T-cell (primary cell): Measurements from ENCODE around the gene RPL15. TPM values are rescaled to one million over a fixed set of nuclear protein-coding genes. Genes with fewer than 3 reads are reported as not detected.

Experiments
- ATAC-seq, 4 experiments: fragments of 200-7000 bp in 3 of 4; fragments of 150-1000 bp in 1 of 4; cut with Tn5 transposase; replicated peaks in 1 of 4; 1 replicate in 3 of 4; 2 replicates in 1 of 4; pipeline ENCODE4 v1.10.0; 2021; ENCODE audit warnings: moderate library complexity in 3 of 4, mild to moderate bottlenecking in 2 of 4, moderate number of reproducible peaks in 1 of 4
- CTCF ChIA-PET, 2 donors: fragments of 300-600 bp; sonication (Branson Sonifier 250); formaldehyde crosslinking; loops; one replicate each; lab custom pipeline; 2022; ENCODE audit warnings: antibody characterized with exemption in 2 of 2; lab: Charles Lee
- POLR2A ChIA-PET, 2 donors: fragments of 300-600 bp; sonication (Branson Sonifier 250); formaldehyde crosslinking; loops; one replicate each; lab custom pipeline; 2022; ENCODE audit warnings: antibody characterized with exemption in 2 of 2; lab: Charles Lee
- DNase-seq, 35 experiments: peaks; one replicate each; pipeline versions ENCODE4 v3.0.0 to v3.0.0-alpha.2; 2013 to 2023
- H3K27ac ChIP-seq: one replicate; pipeline ENCODE4 v1.5.1; 2013; ENCODE audit warnings: low read length
- H3K27me3 ChIP-seq, 2 experiments: replicated peaks in 1 of 2; 1 replicate in 1 of 2; 2 replicates in 1 of 2; pipeline versions ENCODE4 v1.6.1 to v1.7.0; 2013; ENCODE audit warnings: low read length in 1 of 2, mixed read lengths in 1 of 2; ENCODE audit not compliant: control insufficient read depth in 2 of 2, insufficient read depth in 2 of 2; ENCODE audit errors: extremely low read depth in 1 of 2
- H3K36me3 ChIP-seq, 2 donors: 1 replicate in 1 of 2; 2 replicates in 1 of 2; pipeline versions ENCODE4 v1.6.1 to v1.7.0; 2013; ENCODE audit warnings: low read length in 1 of 2; ENCODE audit not compliant: control insufficient read depth in 2 of 2, insufficient read depth in 1 of 2; ENCODE audit errors: extremely low read depth in 1 of 2
- H3K4me1 ChIP-seq, 2 experiments: 1 replicate in 1 of 2; 2 replicates in 1 of 2; pipeline versions ENCODE4 v1.6.1 to v1.7.0; 2013; ENCODE audit warnings: low read length in 2 of 2, mixed read lengths in 1 of 2; ENCODE audit not compliant: insufficient read depth in 2 of 2, control insufficient read depth in 1 of 2; ENCODE audit errors: extremely low read depth in 1 of 2
- H3K4me3 ChIP-seq, 2 donors: 1 replicate in 1 of 2; 2 replicates in 1 of 2; pipeline versions ENCODE4 v1.5.1 to v1.7.0; 2013; ENCODE audit warnings: mild to moderate bottlenecking in 2 of 2, low read length in 1 of 2, moderate library complexity in 1 of 2; ENCODE audit not compliant: control insufficient read depth in 1 of 2; ENCODE audit errors: extremely low read depth in 1 of 2
- H3K9me3 ChIP-seq: 2 replicates; pipeline ENCODE4 v1.7.0; 2013
- H3K27ac Mint-ChIP-seq, 2 donors: one replicate each; pipeline ENCODE4 v1.8.0; 2020 to 2021; ENCODE audit warnings: mild to moderate bottlenecking in 2 of 2, mixed read lengths in 2 of 2
- H3K27me3 Mint-ChIP-seq, 2 donors: one replicate each; pipeline ENCODE4 v1.8.0; 2021 to 2022; ENCODE audit warnings: mixed read lengths in 2 of 2
- H3K36me3 Mint-ChIP-seq: one replicate; pipeline ENCODE4 v1.8.0; 2021; ENCODE audit warnings: mixed read lengths
- H3K4me1 Mint-ChIP-seq, 3 donors: one replicate each; pipeline ENCODE4 v1.8.0; 2020 to 2022; ENCODE audit warnings: mixed read lengths in 3 of 3, mild to moderate bottlenecking in 1 of 3
- H3K4me3 Mint-ChIP-seq, 3 donors: one replicate each; pipeline ENCODE4 v1.8.0; 2020 to 2022; ENCODE audit warnings: mild to moderate bottlenecking in 3 of 3, mixed read lengths in 3 of 3, moderate library complexity in 3 of 3
- H3K9me3 Mint-ChIP-seq, 3 donors: one replicate each; pipeline ENCODE4 v1.8.0; 2020 to 2022; ENCODE audit warnings: mixed read lengths in 3 of 3
- WGBS: methylation state at CpG from one replicate; pipeline ENCODE4 v1.1.5; 2013; ENCODE audit warnings: missing lambda C conversion rate; ENCODE audit not compliant: insufficient coverage; 5-methylcytosine and 5-hydroxymethylcytosine counted together
- total RNA-seq, 35 experiments: library from RNA in 6 of 35; stranded (reverse) in 6 of 35; fragments of 120-200 nt in 1 of 35; gene quantifications; one replicate each; pipeline versions ENCODE4 v1.2.1 to v1.2.4 and lab custom pipeline; 2013 to 2026

Gene RPL15
- total RNA-seq, 5 donors from 2014 or later (not counting 1 experiment from before 2014, with no cell fraction given), result 1,997 to 2,171 (median 2,116) TPM

GRCh38 chr3:23945663-23945912 is 28.7 kb downstream of the RPL15 start:
- Mint-ChIP-seq H3K36me3 (peaks cover 12% of the 10 kb centered on the region), H3K27ac (peak overlapping the region in 1 of 2 donors; percentile 22), H3K4me1 (peaks cover 41 to 50% (median 46%) of the 10 kb centered on the region in 3 donors), H3K9me3 (no peaks in the 10 kb centered on the region), H3K4me3 (peak overlapping the region; percentile 44 to 80 (median 68)), H3K27me3 (no peaks in the 10 kb centered on the region)
- POLR2A ChIA-PET, result no interaction called here
- no peaks in the 10 kb centered on the region for H3K9me3 ChIP-seq
- peak overlapping the region; percentile 71 for H3K27ac ChIP-seq
- H3K4me1 ChIP-seq, result peaks cover 15 to 32% of the 10 kb centered on the region in 2 experiments
- ATAC-seq (no peak), DNase-seq (no peak)
- CTCF ChIA-PET, result no interaction called here
- H3K36me3 ChIP-seq, result peaks cover 0 to 2% of the 10 kb centered on the region in 2 donors
- under 1% methylated on average over 39 of the region's 39 CpGs for WGBS
- peak overlapping the region in 1 of 2 donors; percentile 40 for H3K4me3 ChIP-seq
- no peaks in the 10 kb centered on the region for H3K27me3 ChIP-seq

DNA sequence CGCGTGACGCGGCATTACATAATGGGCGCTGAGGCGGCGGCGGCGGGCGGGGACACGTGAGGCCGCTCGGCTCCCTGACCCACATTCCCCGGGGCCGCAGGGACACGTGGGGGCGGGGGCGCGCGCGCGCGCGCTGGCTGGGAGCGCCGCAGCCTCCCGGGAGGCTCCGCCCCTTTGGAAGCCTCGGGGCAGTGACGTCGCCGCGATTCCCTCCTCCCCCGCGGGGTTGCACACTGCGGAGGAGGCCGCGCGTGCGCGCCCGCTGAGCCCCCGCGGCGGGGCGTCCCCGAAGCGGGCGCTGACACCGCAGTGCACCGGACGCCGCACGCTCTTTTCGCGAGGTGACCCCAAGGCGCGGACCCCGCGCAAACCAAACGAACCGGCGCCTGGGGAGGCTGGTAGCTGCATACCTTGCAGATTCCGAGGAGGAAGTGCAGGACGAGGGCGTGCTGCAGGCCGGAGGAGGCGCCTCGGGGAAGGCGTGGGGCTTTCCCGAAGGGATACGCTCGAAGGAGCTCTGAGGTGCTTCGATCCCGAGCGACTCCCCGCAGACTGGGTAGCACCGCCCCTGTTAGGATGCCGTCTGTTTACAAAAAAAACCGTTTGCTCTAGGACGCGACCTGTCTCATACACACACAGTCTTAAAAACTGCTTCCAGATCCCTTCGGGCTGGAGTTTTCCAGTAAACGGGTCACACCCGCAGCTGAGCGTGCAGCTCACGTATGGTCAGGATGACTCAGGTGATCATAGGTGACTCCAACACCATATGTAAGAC is 29.2 kb downstream of the RPL15 start:
- Mint-ChIP-seq H3K4me3 (peak overlapping the region; percentile 80 to 81 (median 81)), H3K9me3 (no peaks in the 10 kb centered on the region), H3K36me3 (peaks cover 12% of the 10 kb centered on the region), H3K27me3 (no peaks in the 10 kb centered on the region), H3K4me1 (peaks cover 45 to 54% (median 51%) of the 10 kb centered on the region in 3 donors), H3K27ac (peak overlapping the region; percentile 71 to 87)
- DNase-seq (peak; percentile 92 to 99 (median 97)), ATAC-seq (peak; percentile 80 to 84 (median 83))
- H3K4me3 ChIP-seq, result peak overlapping the region; percentile 71 to 74
- peaks cover 16 to 37% of the 10 kb centered on the region in 2 experiments for H3K4me1 ChIP-seq
- 0% methylated on average over 79 of the region's 87 CpGs for WGBS
- peak overlapping the region; percentile 93 for H3K27ac ChIP-seq
- H3K9me3 ChIP-seq, result no peaks in the 10 kb centered on the region
- no peaks in the 10 kb centered on the region for H3K27me3 ChIP-seq
- H3K36me3 ChIP-seq, result peaks cover 0 to 2% of the 10 kb centered on the region in 2 donors
- ChIA-PET POLR2A (interaction anchor here (0.6 to 1.3 kb wide), 9 partner anchors 8 to 29 kb away, joined by 3 to 11 read pairs (median 4); partner anchors contain the start of genes NKIRAS1 (in 2 of the 2) and RPL15 (in 2 of the 2)), CTCF (interaction anchor here (0.5 to 1.3 kb wide), 4 partner anchors 10 to 30 kb away, joined by 3 to 7 read pairs (median 4); partner anchors contain the start of genes NKIRAS1 (in 1 of the 2) and RPL15 (in 1 of the 2))

- peaks cover 16% of the 10 kb centered on the region for H3K36me3 Mint-ChIP-seq
- no peak overlapping the region for H3K27ac Mint-ChIP-seq
- H3K27me3 Mint-ChIP-seq, result no peaks in the 10 kb centered on the region
- no peak for ATAC-seq
- H3K9me3 ChIP-seq, result no peaks in the 10 kb centered on the region
- peaks cover 16 to 37% of the 10 kb centered on the region in 2 experiments for H3K4me1 ChIP-seq
- CTCF ChIA-PET, result interaction anchor here in 1 of 2 donors (0.7 kb wide), 1 partner anchor 278 kb away, joined by 4 read pairs; no protein-coding TSS in a partner anchor
- no peak overlapping the region for H3K27ac ChIP-seq
- H3K4me3 ChIP-seq, result no peak overlapping the region
- no peak for DNase-seq
- no peaks in the 10 kb centered on the region for H3K27me3 ChIP-seq
- WGBS, result no CpG with 5 or more reads among the region's 2 CpGs
- no peak overlapping the region for H3K4me3 Mint-ChIP-seq
- POLR2A ChIA-PET, result no interaction called here
- H3K36me3 ChIP-seq, result peaks cover 0 to 2% of the 10 kb centered on the region in 2 donors
- peaks cover 67 to 75% (median 71%) of the 10 kb centered on the region in 3 donors for H3K4me1 Mint-ChIP-seq
- no peaks in the 10 kb centered on the region for H3K9me3 Mint-ChIP-seq
These were observed 31.8 kb downstream of the RPL15 start for GRCh38 chr3:23948761-23949160.

DNA sequence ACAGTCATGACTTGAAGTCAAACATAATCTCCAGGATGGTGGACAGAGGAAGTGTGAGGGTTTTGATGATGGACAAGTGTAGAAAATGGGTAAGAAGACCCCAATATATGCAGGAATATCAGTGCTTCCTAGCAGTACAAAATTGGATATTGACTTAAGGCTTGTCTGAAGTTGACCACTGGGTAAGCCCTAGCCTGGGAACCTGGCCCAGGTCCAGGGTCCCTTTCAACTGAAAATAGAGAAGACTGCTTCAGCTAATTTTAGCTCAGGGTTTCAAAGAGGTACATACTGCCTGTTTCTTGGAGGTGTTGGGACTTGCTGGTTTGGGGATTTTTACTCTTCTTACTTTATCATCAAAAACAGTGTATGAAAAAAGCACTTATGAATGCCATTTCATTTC is 32.9 kb downstream of the RPL15 start:
- Mint-ChIP-seq H3K4me3 (peak overlapping the region; percentile 58 to 68 (median 64)), H3K27me3 (no peaks in the 10 kb centered on the region), H3K9me3 (no peaks in the 10 kb centered on the region), H3K36me3 (peaks cover 20% of the 10 kb centered on the region), H3K27ac (peak overlapping the region; percentile 50 to 52), H3K4me1 (peaks cover 69 to 76% (median 74%) of the 10 kb centered on the region in 3 donors)
- ATAC-seq, result no peak
- H3K36me3 ChIP-seq, result peaks cover 0 to 7% of the 10 kb centered on the region in 2 donors
- H3K27me3 ChIP-seq, result no peaks in the 10 kb centered on the region
- H3K9me3 ChIP-seq, result no peaks in the 10 kb centered on the region
- peak overlapping the region; percentile 47 for H3K27ac ChIP-seq
- CTCF ChIA-PET, result interaction anchor here (1.1 to 2.2 kb wide), 2 partner anchors 17 to 61 kb away, joined by 6 read pairs; no protein-coding TSS in a partner anchor
- POLR2A ChIA-PET, result interaction anchor here (0.6 to 1.4 kb wide), 6 partner anchors 15 to 33 kb away, joined by 3 to 10 read pairs (median 4); partner anchors contain the start of genes NKIRAS1 (in 1 of the 2) and RPL15 (in 1 of the 2)
- no peak for DNase-seq
- no peak overlapping the region for H3K4me3 ChIP-seq
- H3K4me1 ChIP-seq, result peaks cover 16 to 35% of the 10 kb centered on the region in 2 experiments

DNA sequence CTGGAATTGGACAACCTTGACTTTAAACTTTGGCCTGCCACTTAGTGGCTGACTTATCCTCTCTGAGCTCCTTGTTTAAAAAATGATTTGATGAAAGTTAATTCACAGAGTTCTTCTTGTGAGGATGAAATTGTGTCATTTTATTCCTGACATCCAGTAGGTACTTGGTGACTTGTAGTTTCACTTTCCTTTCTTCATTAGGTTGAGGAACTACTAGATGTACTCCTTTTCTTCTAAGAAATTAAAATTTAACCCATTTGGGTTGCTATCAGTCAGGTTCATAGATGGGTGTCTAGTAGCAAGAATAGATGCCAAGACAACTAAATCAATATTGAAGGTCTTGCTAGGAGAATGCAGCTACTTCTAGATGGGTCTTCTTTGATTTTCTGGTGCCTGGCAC is 33.4 kb downstream of the RPL15 start:
- no peaks in the 10 kb centered on the region for H3K27me3 ChIP-seq
- Mint-ChIP-seq H3K27me3 (no peaks in the 10 kb centered on the region), H3K27ac (peak overlapping the region; percentile 9 to 65), H3K9me3 (no peaks in the 10 kb centered on the region), H3K36me3 (peaks cover 25% of the 10 kb centered on the region), H3K4me1 (peaks cover 74 to 80% (median 79%) of the 10 kb centered on the region in 3 donors), H3K4me3 (peak overlapping the region; percentile 58 to 68 (median 64))
- H3K4me3 ChIP-seq, result no peak overlapping the region
- H3K4me1 ChIP-seq, result peaks cover 16 to 34% of the 10 kb centered on the region in 2 experiments
- H3K27ac ChIP-seq, result peak overlapping the region; percentile 47
- POLR2A ChIA-PET, result interaction anchor here (0.6 to 1.4 kb wide), 8 partner anchors 15 to 1580 kb away, joined by 3 to 10 read pairs (median 4); partner anchors contain the start of genes NKIRAS1 (in 1 of the 2) and RPL15 (in 1 of the 2)
- H3K36me3 ChIP-seq, result peaks cover 0 to 10% of the 10 kb centered on the region in 2 donors
- DNase-seq (peak in 1 of 35 experiments; percentile 18), ATAC-seq (no peak)
- CTCF ChIA-PET, result interaction anchor here (0.7 to 2.2 kb wide), 4 partner anchors 17 to 62 kb away, joined by 3 to 6 read pairs (median 4); no protein-coding TSS in a partner anchor
- H3K9me3 ChIP-seq, result no peaks in the 10 kb centered on the region

DNA sequence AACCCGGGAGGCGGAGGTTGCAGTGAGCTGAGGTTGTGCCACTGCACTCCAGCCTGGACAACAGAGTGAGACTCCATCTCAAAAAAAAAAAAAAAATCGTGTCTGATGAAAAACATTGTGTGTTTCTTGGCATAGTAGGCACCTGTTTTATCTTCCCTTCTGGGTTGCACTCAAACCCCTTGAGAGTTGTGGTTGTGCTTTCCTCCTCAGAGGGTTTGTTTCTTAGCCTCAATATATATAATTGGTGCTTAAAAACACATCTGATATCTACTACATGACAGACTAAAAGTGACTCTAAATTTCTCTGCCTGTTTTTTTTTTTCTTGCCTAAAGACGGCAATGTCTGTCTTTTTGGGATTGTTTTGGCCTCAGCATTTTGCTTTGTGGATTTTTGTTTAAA is 35.7 kb downstream of the RPL15 start:
- Mint-ChIP-seq H3K27me3 (no peaks in the 10 kb centered on the region), H3K4me1 (peaks cover 77 to 88% (median 78%) of the 10 kb centered on the region in 3 donors), H3K27ac (no peak overlapping the region), H3K9me3 (no peaks in the 10 kb centered on the region), H3K4me3 (peak overlapping the region in 1 of 3 donors; percentile 24), H3K36me3 (peaks cover 38% of the 10 kb centered on the region)
- Histone ChIP-seq H3K27me3 (no peaks in the 10 kb centered on the region), H3K4me3 (no peak overlapping the region), H3K4me1 (peaks cover 8 to 23% of the 10 kb centered on the region in 2 experiments), H3K36me3 (peaks cover 0 to 15% of the 10 kb centered on the region in 2 donors), H3K9me3 (no peaks in the 10 kb centered on the region), H3K27ac (no peak overlapping the region)
- WGBS, result 14% methylated on average over 1 of the region's 4 CpGs
- ATAC-seq, result no peak
- ChIA-PET POLR2A (no interaction called here), CTCF (interaction anchor here in 1 of 2 donors (0.7 kb wide), 1 partner anchor 38 kb away, joined by 3 read pairs; no protein-coding TSS in a partner anchor)
- no peak for DNase-seq
